GM12801 (cell line): Measurements from ENCODE around the gene XPO5.

ENCODE experiments used
- CTCF ChIP-seq: IDR thresholded peaks from one replicate; pipeline ENCODE4 v1.5.1; 2011; ENCODE audit warnings: control low read depth; ENCODE audit not compliant: insufficient read length; ENCODE audit errors: extremely low read depth

The XPO5 gene

GRCh38 chr6:43521836-43522235 lies 54.0 kb downstream of the XPO5 start:
- no peak for TF ChIP-seq CTCF

- TF ChIP-seq CTCF, result no peak
Measured at GRCh38 chr6:43520097-43520496, 55.7 kb downstream of the XPO5 start.

- TF ChIP-seq CTCF, result no peak
Measured at GRCh38 chr6:43517505-43518357, 58.1 kb downstream of the XPO5 start.

GRCh38 chr6:43516697-43517504 lies 58.9 kb downstream of the XPO5 start, which contains the start of the genes POLR1C and YIPF3:
Gene POLR1C (plus strand): TSS chr6:43517089. CDS start chr6:43517110, 21 bp downstream.
Gene YIPF3 (minus strand): TSS chr6:43516926. CDS start chr6:43516807, 119 bp downstream.
- no peak for TF ChIP-seq CTCF

GRCh38 chr6:43516367-43516696 lies 59.5 kb downstream of the XPO5 start:
- TF ChIP-seq CTCF, result no peak

- no peak for TF ChIP-seq CTCF
Measured at GRCh38 chr6:43515808-43516207, 60.0 kb downstream of the XPO5 start.

- TF ChIP-seq CTCF, result no peak
Measured at GRCh38 chr6:43511824-43512415, 63.9 kb downstream of the XPO5 start.
